HG03175 (cell line): ENCODE results near the gene SMOC1.

Experiments
- ATAC-seq: cut with Tn5 transposase; IDR thresholded peaks from one replicate; pipeline ENCODE4 v1.9.1; 2021; ENCODE audit warnings: mild to moderate bottlenecking, moderate library complexity; ENCODE audit not compliant: unreplicated experiment

SMOC1 gene

DNA sequence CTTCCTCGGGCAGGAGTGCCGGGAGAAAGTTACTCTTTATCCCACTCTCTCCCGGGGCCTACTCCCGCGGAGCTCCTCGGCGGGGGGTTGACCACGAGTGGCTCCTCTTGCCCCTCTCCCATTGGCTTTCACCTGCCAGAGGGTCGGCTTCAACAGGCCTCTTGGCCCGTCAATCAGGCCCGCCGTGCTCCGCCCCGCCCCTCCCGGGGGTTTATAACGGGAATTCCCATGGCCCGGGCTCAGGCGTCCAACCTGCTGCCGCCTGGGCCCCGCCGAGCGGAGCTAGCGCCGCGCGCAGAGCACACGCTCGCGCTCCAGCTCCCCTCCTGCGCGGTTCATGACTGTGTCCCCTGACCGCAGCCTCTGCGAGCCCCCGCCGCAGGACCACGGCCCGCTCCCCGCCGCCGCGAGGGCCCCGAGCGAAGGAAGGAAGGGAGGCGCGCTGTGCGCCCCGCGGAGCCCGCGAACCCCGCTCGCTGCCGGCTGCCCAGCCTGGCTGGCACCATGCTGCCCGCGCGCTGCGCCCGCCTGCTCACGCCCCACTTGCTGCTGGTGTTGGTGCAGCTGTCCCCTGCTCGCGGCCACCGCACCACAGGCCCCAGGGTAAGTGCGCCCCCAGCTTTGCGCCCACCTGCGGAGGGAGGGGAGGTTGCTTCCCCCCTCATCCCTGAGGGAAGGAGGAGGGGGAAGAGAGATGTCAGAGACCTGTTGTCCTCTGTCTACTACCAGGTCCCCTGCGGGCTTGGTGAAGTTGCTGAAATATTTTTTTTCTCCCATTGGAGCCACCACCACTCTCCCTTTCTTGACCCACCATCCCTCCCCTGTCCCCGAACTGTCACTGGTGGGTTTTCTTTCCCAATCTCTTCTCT lies at the start of gene SMOC1:
Gene SMOC1, plus strand, starts transcription at position 242 of the 869 bp plus-strand sequence. Its CDS starts 263 bp downstream, at position 505.
- no peak for ATAC-seq

- no peak for ATAC-seq
These were observed 40.3 kb upstream of the SMOC1 start for GRCh38 chr14:69838881-69839416.

DNA sequence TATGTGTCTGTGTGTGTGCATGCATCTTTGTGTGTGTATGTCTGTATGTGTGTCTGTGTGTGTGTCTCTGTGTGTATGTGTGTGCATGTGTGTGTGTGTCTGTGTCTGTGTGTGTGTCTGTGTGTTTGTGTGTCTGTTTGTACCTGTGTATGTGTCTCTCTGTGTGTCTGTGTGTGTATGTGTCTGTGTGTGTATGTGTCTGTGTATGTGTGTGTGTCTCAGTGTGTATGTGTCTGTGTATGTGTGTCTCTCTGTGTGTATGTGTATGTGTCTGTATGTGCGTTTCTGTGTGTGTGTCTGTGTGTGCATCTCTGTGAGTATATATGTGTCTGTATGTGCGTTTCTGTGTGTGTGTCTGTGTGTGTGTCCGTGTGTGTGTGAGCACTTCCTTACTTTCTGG lies 39.6 kb upstream of the SMOC1 start:
- no peak for ATAC-seq

- ATAC-seq: no peak
These were observed 37.6 kb upstream of the SMOC1 start for GRCh38 chr14:69841656-69842055.

DNA sequence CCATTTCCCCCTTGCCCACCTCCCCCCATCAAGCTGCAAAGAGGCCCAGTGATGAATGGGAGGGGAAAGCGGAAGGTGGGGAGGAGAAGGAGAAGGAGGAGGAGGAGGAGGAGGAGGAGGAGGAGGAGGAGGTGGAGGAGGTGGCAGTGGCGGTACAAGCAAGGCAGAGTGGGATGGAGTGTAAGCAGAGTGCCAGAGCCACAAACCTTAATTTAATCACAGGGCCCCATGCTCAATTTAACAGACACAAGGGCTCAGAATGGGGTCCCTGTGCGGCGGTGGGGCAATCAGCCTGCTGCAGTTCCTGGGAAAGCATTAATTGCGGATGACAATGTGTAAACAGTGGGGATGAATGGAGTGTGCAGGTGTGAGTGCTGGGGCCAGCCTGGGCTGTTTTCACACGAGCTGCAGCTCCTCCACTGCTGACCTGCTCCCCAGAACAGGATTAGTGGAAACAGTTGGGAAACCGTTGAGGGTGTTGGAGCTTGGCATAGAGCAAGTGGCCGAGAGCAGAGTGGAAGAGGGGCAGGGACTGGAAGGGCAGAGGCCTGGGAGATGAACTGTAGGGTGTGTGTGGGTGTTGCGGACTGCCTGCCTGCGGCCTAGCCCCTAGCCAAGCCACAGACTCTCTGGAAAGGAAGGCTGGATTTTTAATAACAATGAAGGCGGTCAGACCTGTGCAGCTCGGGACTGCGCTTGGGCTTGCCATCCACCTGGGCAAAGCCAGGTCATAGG lies 36.4 kb upstream of the SMOC1 start:
- ATAC-seq: no peak

GRCh38 chr14:69844171-69844570 lies 35.0 kb upstream of the SMOC1 start:
- no peak for ATAC-seq

- no peak for ATAC-seq
These were observed 34.1 kb upstream of the SMOC1 start for GRCh38 chr14:69845050-69845581.

- ATAC-seq: no peak
These were observed 33.4 kb upstream of the SMOC1 start for GRCh38 chr14:69845787-69846186.

GRCh38 chr14:69848156-69848555 lies 31.1 kb upstream of the SMOC1 start:
- no peak for ATAC-seq

GRCh38 chr14:69848903-69849391 lies 30.3 kb upstream of the SMOC1 start:
- ATAC-seq: no peak

DNA sequence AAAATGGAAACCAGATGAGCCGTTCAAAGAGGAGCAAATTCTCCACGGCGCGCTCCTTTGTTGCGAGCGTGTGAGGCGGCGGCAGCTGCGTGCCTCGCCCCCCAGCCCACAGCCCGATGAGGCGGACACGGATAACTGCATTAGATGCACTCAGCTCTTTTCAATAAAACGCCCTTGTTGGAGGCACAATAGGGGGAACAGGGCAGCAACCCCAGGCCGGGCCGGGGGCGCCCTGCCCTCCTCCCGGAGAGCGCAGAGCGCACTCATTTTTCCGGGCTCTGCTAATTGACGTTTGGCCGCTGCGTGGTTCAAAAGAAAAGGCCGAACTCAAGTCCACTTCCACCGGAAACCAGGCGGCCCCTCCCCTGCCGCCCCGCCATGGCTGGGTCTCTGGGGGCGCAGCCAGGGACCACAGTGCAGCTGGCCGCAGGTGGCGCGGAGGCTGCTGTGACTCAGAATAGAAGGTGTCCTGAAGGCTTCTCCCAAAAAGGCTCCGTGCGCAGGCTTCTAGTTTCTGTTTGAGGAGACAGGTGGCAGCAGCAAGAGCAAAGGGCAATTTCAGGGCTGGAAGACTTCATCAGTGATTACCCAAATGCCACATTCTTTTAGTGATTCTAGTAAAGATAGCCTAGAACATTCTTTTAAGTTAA lies 29.0 kb upstream of the SMOC1 start:
- ATAC-seq: no peak

- no peak for ATAC-seq
These were observed 28.5 kb upstream of the SMOC1 start for GRCh38 chr14:69850736-69851112.

DNA sequence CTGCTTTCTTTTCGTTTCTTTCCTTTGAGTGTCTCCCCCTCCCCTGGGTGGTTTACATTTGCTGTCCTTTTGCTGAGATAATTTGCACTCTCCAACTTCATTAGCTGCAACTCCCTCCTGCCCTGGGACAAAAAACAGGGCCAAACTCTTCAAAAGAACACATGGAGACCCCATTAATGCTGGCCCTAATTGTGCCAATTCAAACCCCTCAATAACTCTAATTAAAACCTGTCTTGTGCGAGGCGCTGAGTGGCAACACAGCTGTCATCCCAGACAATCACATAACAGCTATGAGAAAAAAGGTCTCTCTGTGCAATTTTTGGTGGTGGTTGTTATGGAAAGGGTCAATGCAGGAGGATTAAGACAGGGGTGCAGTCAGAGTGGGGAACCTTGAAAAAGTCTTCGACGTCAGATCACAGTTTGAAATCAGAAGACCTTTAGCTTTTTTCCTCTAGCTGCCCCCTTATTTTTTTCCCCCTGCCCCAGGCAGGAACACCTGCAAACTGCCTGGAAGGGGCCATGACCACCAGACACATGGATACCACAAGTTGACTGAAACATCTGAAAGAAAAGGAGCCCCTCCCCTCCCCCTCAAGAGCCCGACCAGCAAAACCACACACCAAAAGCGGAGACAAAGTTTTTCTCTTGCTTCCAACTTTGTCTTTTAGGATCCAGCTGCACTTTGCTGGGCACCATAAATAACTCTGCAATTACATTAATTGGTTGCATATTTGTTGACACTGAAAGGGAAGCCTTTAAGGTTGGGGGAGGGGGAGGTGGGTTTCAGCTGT lies 26.5 kb upstream of the SMOC1 start:
- ATAC-seq: no peak

DNA sequence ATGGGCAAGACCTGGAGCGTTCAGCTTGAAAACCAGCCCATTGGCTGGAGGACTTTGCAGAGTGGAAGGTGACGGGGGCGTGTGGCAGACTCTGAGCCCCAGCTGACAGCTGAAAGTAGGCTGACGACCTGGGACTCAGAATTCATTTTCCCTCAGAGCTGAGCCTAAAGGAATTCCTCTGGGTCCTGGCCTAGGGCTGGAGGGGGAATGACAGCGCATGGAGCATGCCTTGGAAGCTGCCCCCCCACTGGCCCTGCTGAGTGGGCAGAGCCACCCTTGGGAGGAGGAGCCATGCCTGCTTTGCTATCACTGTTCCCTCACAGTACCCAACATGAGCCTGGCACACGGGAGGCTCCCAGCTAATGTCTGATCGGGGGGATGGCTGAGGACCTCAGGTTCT lies 25.4 kb upstream of the SMOC1 start:
- ATAC-seq: no peak

DNA sequence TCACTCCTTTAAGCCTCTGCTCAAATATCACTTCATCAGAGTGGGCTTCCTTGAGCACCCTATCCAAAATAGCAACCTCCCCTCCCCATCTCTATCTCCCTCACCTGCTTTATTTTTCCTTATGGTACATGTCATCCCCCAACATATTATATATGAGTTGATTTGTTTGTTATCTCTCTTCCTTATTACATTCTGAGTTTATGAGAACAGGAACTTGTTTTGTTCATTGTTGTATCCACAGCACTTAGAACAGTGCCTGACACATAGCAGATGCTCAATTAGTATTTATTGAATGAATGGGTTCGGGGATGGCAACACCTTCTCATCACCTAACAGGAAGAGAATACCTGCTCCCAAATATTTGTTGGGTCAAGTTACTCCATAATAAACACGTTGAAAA lies 24.6 kb upstream of the SMOC1 start:
- ATAC-seq: no peak

DNA sequence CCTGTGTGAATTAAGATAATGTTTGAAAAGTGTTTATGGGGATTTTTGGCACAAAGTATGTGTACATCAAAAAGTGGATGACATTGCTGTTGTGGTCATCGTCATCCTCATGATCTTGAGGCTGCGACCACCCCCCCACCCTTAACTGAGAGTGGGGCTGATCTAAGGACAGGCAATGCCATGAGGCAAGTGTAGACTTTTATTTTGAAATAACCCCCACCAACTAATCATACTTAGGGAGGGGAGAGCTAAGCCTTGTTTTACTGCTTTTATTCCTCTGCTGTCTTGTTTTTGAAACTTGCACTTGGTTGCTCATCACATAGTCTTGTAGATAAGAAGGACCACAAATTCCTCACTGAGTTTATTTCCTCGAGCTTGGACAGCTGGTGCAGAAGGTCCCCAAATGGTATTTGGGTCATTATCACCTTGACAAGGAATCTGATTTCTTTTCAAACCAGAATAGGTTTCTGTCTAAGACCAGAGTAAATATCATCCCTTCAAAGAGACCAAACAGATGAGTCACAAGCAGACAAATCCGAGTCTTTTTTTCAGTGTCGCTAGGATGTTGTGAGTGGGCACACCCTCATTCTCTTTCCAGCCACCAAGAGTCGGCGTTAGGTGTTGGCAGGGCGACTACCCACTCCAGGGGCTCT lies 23.9 kb upstream of the SMOC1 start:
- ATAC-seq: no peak

DNA sequence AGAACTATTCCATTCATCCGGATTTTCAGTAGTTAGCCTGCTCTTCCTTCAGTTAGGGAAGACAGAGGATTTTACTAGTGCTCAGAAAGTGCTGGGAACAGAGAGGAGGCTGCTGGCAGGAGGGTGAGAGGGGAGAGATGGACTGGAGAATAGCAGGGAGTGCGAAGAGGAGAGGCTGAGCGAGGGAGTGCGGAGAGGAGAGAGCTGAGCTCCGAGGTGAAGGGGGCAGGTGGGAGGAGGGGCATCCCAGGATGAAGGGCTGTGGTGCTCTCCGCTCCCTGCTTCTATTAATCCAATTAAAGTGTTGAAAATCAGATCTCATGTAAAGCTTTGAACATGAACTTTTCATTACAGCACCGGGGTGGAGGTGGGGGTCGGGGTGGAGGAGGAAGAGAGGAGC lies 20.4 kb upstream of the SMOC1 start:
- ATAC-seq: no peak

DNA sequence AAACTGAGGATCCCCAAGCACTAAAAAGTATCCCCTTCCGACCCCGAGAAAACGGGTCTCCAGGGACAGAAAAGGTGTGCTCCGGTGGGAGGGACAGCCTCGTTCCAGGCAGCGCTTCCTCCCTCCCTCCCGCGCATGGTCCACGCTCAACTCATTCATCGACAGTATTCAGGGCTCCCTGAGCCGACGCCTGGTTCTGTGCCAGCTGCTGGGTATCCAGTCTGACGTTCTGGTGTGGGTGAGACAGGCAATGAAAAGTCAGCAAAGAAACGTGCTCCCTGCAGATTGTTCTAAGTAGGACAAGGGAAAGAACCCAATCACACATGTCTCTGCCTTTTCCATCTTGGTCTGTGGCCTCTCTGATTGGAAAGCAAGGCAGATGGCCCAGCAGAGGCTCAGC lies 19.6 kb upstream of the SMOC1 start:
- no peak for ATAC-seq

- ATAC-seq: no peak
These were observed 19.0 kb upstream of the SMOC1 start for GRCh38 chr14:69860221-69860620.
